DOHH2 (cell line): ENCODE measurements around the gene PIN1.

Experiments used
- H3F3A ChIP-seq: fragments of 200-600 bp; sonication (generic), shearing (Covaris generic); 2 replicates; pipeline ENCODE4 v1.6.0; 2016; ENCODE audit warnings: antibody characterized with exemption, mild to moderate bottlenecking; ENCODE audit not compliant: control insufficient read depth, insufficient read depth
- H3K27ac ChIP-seq: fragments of 200-600 bp; sonication (generic); 2 replicates; pipeline ENCODE4 v1.5.1; 2014; ENCODE audit warnings: low read depth, mild to moderate bottlenecking, low read length, moderate library complexity
- H3K27me3 ChIP-seq: fragments of 200-600 bp; sonication (generic); 2 replicates; pipeline ENCODE4 v1.6.1; 2014; ENCODE audit warnings: mild to moderate bottlenecking, low read length, mixed read lengths; ENCODE audit not compliant: control insufficient read depth
- H3K36me3 ChIP-seq: fragments of 200-600 bp; sonication (generic); 2 replicates; pipeline ENCODE4 v1.6.1; 2014; ENCODE audit warnings: mild to moderate bottlenecking, low read length, moderate library complexity, mixed read lengths; ENCODE audit not compliant: control insufficient read depth
- H3K4me1 ChIP-seq: fragments of 200-600 bp; sonication (generic); 2 replicates; pipeline ENCODE4 v1.6.1; 2014; ENCODE audit warnings: mild to moderate bottlenecking, low read length, mixed read lengths; ENCODE audit not compliant: control insufficient read depth
- H3K4me2 ChIP-seq: fragments of 200-600 bp; sonication (generic); 2 replicates; pipeline ENCODE4 v1.6.0; 2014; ENCODE audit warnings: mild to moderate bottlenecking, low read length, moderate library complexity
- H3K4me3 ChIP-seq: fragments of 200-600 bp; sonication (generic); 2 replicates; pipeline ENCODE4 v1.5.1; 2014; ENCODE audit warnings: mild to moderate bottlenecking, low read length, mixed read lengths
- H3K79me2 ChIP-seq: fragments of 200-600 bp; sonication (generic); 2 replicates; pipeline ENCODE4 v1.6.1; 2014; ENCODE audit warnings: mild to moderate bottlenecking, low read length, mixed read lengths; ENCODE audit not compliant: control insufficient read depth
- H3K9me2 ChIP-seq: fragments of 200-600 bp; sonication (generic); replicated peaks from 2 replicates; pipeline ENCODE4 v1.6.1; 2014; ENCODE audit warnings: mild to moderate bottlenecking, low read length, mixed read lengths; ENCODE audit not compliant: control insufficient read depth
- H3K9me3 ChIP-seq: fragments of 200-600 bp; sonication (generic); 2 replicates; pipeline ENCODE4 v1.6.1; 2014; ENCODE audit warnings: antibody characterized with exemption, low read length, mixed read lengths; ENCODE audit not compliant: control insufficient read depth, insufficient read depth
- H4K20me1 ChIP-seq: fragments of 200-600 bp; sonication (generic); 2 replicates; pipeline ENCODE4 v1.6.0; 2014; ENCODE audit warnings: low read depth, mild to moderate bottlenecking, antibody characterized with exemption, low read length, moderate library complexity; ENCODE audit not compliant: control insufficient read depth, insufficient read depth
- EZH2phosphoT487 ChIP-seq: fragments of 200-600 bp; sonication (generic); IDR thresholded peaks from 2 replicates; pipeline ENCODE4 v1.6.1; 2017; ENCODE audit warnings: borderline replicate concordance, mild to moderate bottlenecking, antibody characterized with exemption, low read length, moderate library complexity, mixed read lengths
- TF ChIP-seq, protein P1 (sequence below): fragments of 200-600 bp; sonication (generic); IDR thresholded peaks from one replicate; pipeline ENCODE4 v1.5.1; 2014; ENCODE audit warnings: antibody characterized with exemption, mild to moderate bottlenecking, low read depth, low read length; ENCODE audit not compliant: poor library complexity, severe bottlenecking

Gene PIN1

DNA sequence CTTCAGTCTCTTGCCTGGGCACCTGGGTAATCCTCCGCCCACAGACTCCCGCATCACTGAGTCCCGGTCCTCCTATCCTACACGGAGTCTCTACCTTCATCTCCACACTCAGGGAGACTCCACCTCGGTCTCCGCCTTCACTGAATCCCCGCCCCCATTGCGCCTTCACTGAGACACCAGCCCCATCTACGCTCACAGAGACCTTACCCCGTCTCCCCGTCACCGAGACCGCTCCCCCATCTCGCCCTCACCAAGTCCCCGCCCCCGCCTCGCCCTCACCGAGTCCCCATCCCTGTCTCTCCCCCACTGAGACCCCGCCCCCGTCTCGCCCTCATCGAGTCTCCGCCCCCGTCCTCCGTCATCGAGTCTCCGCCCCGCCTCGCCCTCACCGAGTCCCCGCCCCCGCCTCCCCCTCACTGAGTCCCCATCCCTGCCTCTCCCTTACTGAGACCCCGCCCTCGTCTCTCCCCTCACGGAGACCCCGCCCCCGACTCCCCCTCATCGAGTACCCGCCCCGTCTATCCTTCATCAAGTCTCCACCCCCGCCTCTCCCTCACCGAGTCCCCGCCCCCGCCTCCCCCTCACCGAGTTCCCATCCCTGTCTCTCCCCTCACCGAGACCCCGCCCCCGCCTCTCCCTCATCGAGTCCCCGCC lies 43.4 kb upstream of the PIN1 start:
- TF ChIP-seq, protein P1, sequence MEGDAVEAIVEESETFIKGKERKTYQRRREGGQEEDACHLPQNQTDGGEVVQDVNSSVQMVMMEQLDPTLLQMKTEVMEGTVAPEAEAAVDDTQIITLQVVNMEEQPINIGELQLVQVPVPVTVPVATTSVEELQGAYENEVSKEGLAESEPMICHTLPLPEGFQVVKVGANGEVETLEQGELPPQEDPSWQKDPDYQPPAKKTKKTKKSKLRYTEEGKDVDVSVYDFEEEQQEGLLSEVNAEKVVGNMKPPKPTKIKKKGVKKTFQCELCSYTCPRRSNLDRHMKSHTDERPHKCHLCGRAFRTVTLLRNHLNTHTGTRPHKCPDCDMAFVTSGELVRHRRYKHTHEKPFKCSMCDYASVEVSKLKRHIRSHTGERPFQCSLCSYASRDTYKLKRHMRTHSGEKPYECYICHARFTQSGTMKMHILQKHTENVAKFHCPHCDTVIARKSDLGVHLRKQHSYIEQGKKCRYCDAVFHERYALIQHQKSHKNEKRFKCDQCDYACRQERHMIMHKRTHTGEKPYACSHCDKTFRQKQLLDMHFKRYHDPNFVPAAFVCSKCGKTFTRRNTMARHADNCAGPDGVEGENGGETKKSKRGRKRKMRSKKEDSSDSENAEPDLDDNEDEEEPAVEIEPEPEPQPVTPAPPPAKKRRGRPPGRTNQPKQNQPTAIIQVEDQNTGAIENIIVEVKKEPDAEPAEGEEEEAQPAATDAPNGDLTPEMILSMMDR = no peak
- no peak for TF ChIP-seq EZH2phosphoT487
- no peaks in the 10 kb centered on the region for H3K79me2 ChIP-seq
- no peaks in the 10 kb centered on the region for H3K36me3 ChIP-seq
- H3K9me2 ChIP-seq = no peaks in the 10 kb centered on the region
- peak overlapping the region; percentile 96 for H3K4me3 ChIP-seq
- peaks cover 8% of the 10 kb centered on the region for H3F3A ChIP-seq
- no peaks in the 10 kb centered on the region for H3K27me3 ChIP-seq
- no peaks in the 10 kb centered on the region for H3K9me3 ChIP-seq
- peaks cover 16% of the 10 kb centered on the region for H3K4me1 ChIP-seq
- H3K27ac ChIP-seq = peak overlapping the region; percentile 40
- no peaks in the 10 kb centered on the region for H4K20me1 ChIP-seq
- H3K4me2 ChIP-seq = peak overlapping the region; percentile 99

DNA sequence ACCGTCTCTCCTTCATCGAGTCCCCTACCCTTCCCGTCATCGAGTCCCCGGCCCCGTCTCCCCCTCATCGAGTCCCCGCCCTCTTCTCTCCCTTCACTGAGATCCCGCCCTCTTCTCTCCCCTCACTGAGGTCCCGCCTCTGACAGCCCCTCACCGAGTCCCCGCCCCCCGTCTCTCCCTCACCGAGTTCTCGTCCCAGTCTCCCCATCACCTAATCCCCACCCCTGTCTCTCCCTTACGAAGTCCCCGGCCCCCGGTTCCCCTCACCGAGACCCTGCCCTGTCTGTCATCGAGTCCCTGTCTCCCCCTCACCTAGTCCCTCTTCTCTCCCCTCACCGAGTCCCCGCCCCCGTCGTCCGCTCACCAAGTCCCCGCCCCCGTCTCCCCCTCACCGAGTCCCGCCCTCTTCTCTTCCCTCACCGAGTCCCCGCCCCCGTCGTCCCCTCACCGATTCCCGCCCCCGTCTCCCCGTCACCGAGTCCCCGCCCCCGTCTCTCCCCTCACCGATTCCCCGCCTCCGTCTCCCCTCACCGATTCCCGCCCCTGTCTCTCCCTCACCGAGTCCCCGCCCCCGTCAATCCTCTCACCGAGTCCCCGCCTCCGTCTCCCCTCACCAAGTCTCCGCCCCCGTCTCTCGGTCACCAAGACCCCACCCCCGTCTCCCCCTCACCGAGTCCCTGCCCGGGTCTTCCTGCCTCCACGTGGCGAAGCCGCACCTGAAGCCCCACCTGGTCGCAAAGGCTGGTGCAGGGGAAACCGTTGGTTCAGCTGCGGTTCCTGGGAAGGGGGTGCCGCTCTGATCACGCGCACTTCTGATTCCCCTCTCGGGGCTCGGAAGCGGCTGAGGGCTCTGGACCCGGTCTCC lies 42.7 kb upstream of the PIN1 start:
- peak overlapping the region; percentile 99 for H3K4me2 ChIP-seq
- no peaks in the 10 kb centered on the region for H3K9me2 ChIP-seq
- H3K4me1 ChIP-seq = peaks cover 16% of the 10 kb centered on the region
- H4K20me1 ChIP-seq = no peaks in the 10 kb centered on the region
- no peaks in the 10 kb centered on the region for H3K27me3 ChIP-seq
- H3K79me2 ChIP-seq = no peaks in the 10 kb centered on the region
- H3K36me3 ChIP-seq = no peaks in the 10 kb centered on the region
- H3K9me3 ChIP-seq = no peaks in the 10 kb centered on the region
- H3K27ac ChIP-seq = peak overlapping the region; percentile 41
- peak overlapping the region; percentile 96 for H3K4me3 ChIP-seq
- peaks cover 8% of the 10 kb centered on the region for H3F3A ChIP-seq
- TF ChIP-seq EZH2phosphoT487 = no peak

DNA sequence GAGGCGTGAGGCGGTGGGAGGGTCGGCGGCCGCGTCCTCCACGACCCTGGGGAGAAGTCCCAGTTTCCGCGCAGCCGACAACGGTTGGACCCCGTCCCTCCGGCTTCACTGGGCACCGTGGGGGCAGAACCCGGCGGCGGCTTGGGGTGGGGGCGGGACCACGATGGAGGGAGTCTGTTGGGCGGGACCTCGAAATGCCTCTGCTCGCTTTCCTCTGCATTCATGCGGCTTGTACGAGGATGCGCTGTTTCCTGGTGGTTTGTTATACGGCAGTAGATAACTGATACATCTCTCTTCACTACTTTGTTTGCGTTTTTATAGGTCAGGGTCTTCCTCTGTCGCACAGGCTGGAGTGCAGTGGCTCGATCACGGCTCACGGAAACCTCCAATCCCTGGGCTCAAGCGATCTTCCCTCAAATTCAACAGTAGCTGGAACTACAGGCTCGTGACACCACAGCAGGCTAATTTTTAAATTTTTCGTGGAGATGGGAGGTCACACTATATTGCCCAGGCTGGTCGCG lies 42.0 kb upstream of the PIN1 start:
- TF ChIP-seq, protein P1 = no peak
- no peak for TF ChIP-seq EZH2phosphoT487
- Histone ChIP-seq H4K20me1 (no peaks in the 10 kb centered on the region), H3F3A (peaks cover 8% of the 10 kb centered on the region), H3K27me3 (no peaks in the 10 kb centered on the region), H3K4me1 (peaks cover 16% of the 10 kb centered on the region), H3K36me3 (no peaks in the 10 kb centered on the region), H3K9me2 (no peaks in the 10 kb centered on the region), H3K9me3 (no peaks in the 10 kb centered on the region), H3K79me2 (no peaks in the 10 kb centered on the region), H3K27ac (peak overlapping the region; percentile 41; the same call in 1 of the 2 replicates), H3K4me3 (peak overlapping the region; percentile 96), H3K4me2 (peak overlapping the region; percentile 99)
